GM12878 (cell line): ENCODE measurements around the gene SKAP1. TPM values are rescaled to one million over a fixed set of nuclear protein-coding genes. Genes with fewer than 3 reads are reported as not detected.

Experiments used
- IKZF2 ChIP-seq, 2 experiments: fragments of 450-650 bp; IDR thresholded peaks; 2 replicates each; pipeline ENCODE4 v1.6.1; 2017; ENCODE audit warnings: mild to moderate bottlenecking in 2 of 2, moderate library complexity in 2 of 2
- KDM1A ChIP-seq: fragments of 200-600 bp; sonication (generic); IDR thresholded peaks from 2 replicates; pipeline ENCODE4 v1.6.1; 2016; ENCODE audit warnings: borderline replicate concordance
- MTA2 ChIP-seq: fragments of 450-650 bp; IDR thresholded peaks from 2 replicates; pipeline ENCODE4 v1.6.1; 2016; ENCODE audit warnings: low read depth, mild to moderate bottlenecking, moderate library complexity
- PML ChIP-seq: IDR thresholded peaks from 2 replicates; pipeline ENCODE4 v1.6.1; 2012; ENCODE audit warnings: low read length, inconsistent platforms
- RFX5 ChIP-seq: IDR thresholded peaks from 2 replicates; pipeline ENCODE4 v1.6.1; 2011; ENCODE audit warnings: low read depth, low read length, improper control_type of control experiment
- SPI1 ChIP-seq: IDR thresholded peaks from 2 replicates; pipeline ENCODE4 v1.6.1; 2011; ENCODE audit warnings: low read depth, mild to moderate bottlenecking, low read length, moderate library complexity, borderline replicate concordance; ENCODE audit not compliant: insufficient read depth
- STAT3 ChIP-seq: IDR thresholded peaks from 2 replicates; pipeline ENCODE4 v1.6.1; 2011; ENCODE audit warnings: low read depth, low read length, improper control_type of control experiment
- ZSCAN29 ChIP-seq: fragments of 450-650 bp; IDR thresholded peaks from 2 replicates; pipeline ENCODE4 v1.6.1; 2017; ENCODE audit warnings: mild to moderate bottlenecking, moderate library complexity
- polyA plus RNA-seq, 11 experiments: library from polyadenylated mRNA; depleted of rRNA in 4 of 11; unstranded in 6 of 11; stranded (reverse) in 5 of 11; fragments of >200 nt; fragmentation: Nextera tagmentation in 4 of 11; fragmentation: Illumina TruSeq in 1 of 11; extraction: Ambion mirVana in 4 of 11; extraction: Trizol in 1 of 11; gene quantifications; 1 replicate in 1 of 11; 2 replicates in 10 of 11; pipeline versions ENCODE4 v1.2.1 to v1.2.3, GENCODE V29; 2011 to 2016; ENCODE audit warnings: inconsistent platforms in 2 of 11, missing spikeins in 2 of 11, low read depth in 1 of 11
- total RNA-seq, 4 experiments: library from RNA; depleted of rRNA in 3 of 4; stranded (reverse); fragments of >200 nt in 3 of 4; fragmentation: Illumina TruSeq in 1 of 4; extraction: Trizol in 1 of 4; gene quantifications; 2 replicates each; pipeline versions ENCODE4 v1.2.1 to v1.2.3, GENCODE V29; 2013 to 2021
- TF ChIP-seq, protein P1 (sequence below): fragments of 450-650 bp; IDR thresholded peaks from 2 replicates; pipeline ENCODE4 v1.6.1; 2016; ENCODE audit warnings: mild to moderate bottlenecking, moderate library complexity, borderline replicate concordance
- TF ChIP-seq, protein P2 (sequence below): fragments of 450-650 bp; formaldehyde crosslinking; IDR thresholded peaks from 2 replicates; pipeline ENCODE4 v1.5.0; 2022; ENCODE audit warnings: mild to moderate bottlenecking, missing genetic modification characterization
- TF ChIP-seq, protein P3 (sequence below): IDR thresholded peaks from 2 replicates; pipeline ENCODE4 v1.6.1; 2011; ENCODE audit warnings: borderline replicate concordance, low read depth, mild to moderate bottlenecking, moderate library complexity, low read length; ENCODE audit not compliant: insufficient read depth, poor library complexity, severe bottlenecking
- TF ChIP-seq, protein P4 (sequence below): fragments of 450-650 bp; formaldehyde crosslinking; IDR thresholded peaks from 2 replicates; pipeline ENCODE4 v1.4.0; 2022; ENCODE audit warnings: mild to moderate bottlenecking, moderate library complexity

The SKAP1 gene
- total and polyA plus RNA-seq, 10 of the 15 experiments (the other 5 are each of a cell fraction or from before 2014, with no cell fraction given) = 17.1 to 97.6 (median 35.9) TPM

DNA sequence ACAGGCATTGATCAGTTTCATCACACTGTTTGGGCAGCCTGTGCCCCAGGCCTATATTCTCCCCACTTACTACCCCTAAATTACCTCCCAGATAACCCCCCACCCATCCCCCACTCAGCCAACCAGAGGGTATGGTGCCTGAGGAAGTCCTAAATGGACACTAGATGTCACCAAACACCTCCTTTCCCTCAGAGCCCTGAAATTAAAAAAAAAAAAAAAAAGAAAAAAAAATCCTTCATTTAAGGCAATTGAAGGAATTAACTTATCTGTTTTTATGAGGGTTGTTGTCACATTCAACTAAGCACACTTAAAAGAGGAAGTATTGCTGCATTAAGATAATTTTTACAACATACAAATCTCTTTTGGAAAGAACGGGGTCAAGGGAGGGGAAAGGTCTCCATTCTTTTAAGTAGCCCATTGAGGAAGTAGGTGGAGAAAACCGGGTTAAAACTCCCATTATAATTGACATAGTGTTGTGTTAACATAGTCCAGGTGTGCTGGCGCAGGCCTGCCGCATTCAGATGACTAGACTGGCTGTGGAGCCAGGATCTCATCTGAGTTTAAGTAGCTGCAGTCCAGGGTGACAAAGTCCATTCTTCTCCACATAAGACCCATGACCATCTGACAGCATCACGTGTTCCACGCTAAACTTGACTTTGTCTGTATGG is 276.2 kb downstream of the SKAP1 start (continued):
- TF ChIP-seq, protein P1, sequence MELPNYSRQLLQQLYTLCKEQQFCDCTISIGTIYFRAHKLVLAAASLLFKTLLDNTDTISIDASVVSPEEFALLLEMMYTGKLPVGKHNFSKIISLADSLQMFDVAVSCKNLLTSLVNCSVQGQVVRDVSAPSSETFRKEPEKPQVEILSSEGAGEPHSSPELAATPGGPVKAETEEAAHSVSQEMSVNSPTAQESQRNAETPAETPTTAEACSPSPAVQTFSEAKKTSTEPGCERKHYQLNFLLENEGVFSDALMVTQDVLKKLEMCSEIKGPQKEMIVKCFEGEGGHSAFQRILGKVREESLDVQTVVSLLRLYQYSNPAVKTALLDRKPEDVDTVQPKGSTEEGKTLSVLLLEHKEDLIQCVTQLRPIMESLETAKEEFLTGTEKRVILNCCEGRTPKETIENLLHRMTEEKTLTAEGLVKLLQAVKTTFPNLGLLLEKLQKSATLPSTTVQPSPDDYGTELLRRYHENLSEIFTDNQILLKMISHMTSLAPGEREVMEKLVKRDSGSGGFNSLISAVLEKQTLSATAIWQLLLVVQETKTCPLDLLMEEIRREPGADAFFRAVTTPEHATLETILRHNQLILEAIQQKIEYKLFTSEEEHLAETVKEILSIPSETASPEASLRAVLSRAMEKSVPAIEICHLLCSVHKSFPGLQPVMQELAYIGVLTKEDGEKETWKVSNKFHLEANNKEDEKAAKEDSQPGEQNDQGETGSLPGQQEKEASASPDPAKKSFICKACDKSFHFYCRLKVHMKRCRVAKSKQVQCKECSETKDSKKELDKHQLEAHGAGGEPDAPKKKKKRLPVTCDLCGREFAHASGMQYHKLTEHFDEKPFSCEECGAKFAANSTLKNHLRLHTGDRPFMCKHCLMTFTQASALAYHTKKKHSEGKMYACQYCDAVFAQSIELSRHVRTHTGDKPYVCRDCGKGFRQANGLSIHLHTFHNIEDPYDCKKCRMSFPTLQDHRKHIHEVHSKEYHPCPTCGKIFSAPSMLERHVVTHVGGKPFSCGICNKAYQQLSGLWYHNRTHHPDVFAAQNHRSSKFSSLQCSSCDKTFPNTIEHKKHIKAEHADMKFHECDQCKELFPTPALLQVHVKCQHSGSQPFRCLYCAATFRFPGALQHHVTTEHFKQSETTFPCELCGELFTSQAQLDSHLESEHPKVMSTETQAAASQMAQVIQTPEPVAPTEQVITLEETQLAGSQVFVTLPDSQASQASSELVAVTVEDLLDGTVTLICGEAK = no peak
- no peak for TF ChIP-seq PML
- TF ChIP-seq RFX5 = no peak
- no peak for TF ChIP-seq MTA2
- TF ChIP-seq, protein P2, sequence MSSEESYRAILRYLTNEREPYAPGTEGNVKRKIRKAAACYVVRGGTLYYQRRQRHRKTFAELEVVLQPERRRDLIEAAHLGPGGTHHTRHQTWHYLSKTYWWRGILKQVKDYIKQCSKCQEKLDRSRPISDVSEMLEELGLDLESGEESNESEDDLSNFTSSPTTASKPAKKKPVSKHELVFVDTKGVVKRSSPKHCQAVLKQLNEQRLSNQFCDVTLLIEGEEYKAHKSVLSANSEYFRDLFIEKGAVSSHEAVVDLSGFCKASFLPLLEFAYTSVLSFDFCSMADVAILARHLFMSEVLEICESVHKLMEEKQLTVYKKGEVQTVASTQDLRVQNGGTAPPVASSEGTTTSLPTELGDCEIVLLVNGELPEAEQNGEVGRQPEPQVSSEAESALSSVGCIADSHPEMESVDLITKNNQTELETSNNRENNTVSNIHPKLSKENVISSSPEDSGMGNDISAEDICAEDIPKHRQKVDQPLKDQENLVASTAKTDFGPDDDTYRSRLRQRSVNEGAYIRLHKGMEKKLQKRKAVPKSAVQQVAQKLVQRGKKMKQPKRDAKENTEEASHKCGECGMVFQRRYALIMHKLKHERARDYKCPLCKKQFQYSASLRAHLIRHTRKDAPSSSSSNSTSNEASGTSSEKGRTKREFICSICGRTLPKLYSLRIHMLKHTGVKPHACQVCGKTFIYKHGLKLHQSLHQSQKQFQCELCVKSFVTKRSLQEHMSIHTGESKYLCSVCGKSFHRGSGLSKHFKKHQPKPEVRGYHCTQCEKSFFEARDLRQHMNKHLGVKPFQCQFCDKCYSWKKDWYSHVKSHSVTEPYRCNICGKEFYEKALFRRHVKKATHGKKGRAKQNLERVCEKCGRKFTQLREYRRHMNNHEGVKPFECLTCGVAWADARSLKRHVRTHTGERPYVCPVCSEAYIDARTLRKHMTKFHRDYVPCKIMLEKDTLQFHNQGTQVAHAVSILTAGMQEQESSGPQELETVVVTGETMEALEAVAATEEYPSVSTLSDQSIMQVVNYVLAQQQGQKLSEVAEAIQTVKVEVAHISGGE (CRISPR knock-in tag) = no peak
- TF ChIP-seq, protein P3, sequence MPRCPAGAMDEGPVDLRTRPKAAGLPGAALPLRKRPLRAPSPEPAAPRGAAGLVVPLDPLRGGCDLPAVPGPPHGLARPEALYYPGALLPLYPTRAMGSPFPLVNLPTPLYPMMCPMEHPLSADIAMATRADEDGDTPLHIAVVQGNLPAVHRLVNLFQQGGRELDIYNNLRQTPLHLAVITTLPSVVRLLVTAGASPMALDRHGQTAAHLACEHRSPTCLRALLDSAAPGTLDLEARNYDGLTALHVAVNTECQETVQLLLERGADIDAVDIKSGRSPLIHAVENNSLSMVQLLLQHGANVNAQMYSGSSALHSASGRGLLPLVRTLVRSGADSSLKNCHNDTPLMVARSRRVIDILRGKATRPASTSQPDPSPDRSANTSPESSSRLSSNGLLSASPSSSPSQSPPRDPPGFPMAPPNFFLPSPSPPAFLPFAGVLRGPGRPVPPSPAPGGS = no peak
- TF ChIP-seq ZSCAN29 = no peak
- no peak for TF ChIP-seq IKZF2 (IDR thresholded peaks at IDR 0.05)
- TF ChIP-seq STAT3 = no peak
- TF ChIP-seq, protein P4, sequence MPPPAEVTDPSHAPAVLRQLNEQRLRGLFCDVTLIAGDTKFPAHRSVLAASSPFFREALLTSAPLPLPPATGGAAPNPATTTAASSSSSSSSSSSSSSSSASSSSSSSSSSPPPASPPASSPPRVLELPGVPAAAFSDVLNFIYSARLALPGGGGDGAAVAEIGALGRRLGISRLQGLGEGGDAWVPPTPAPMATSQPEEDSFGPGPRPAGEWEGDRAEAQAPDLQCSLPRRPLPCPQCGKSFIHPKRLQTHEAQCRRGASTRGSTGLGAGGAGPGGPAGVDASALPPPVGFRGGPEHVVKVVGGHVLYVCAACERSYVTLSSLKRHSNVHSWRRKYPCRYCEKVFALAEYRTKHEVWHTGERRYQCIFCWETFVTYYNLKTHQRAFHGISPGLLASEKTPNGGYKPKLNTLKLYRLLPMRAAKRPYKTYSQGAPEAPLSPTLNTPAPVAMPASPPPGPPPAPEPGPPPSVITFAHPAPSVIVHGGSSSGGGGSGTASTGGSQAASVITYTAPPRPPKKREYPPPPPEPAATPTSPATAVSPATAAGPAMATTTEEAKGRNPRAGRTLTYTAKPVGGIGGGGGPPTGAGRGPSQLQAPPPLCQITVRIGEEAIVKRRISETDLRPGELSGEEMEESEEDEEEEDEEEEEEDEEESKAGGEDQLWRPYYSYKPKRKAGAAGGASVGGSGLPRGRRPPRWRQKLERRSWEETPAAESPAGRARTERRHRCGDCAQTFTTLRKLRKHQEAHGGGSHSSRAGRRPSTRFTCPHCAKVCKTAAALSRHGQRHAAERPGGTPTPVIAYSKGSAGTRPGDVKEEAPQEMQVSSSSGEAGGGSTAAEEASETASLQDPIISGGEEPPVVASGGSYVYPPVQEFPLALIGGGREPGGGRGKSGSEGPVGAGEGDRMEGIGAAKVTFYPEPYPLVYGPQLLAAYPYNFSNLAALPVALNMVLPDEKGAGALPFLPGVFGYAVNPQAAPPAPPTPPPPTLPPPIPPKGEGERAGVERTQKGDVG (CRISPR knock-in tag) = no peak
- TF ChIP-seq KDM1A = no peak
- TF ChIP-seq SPI1 = no peak
- TF ChIP-seq, all 136 proteins: peak for 4
